Pancreas (tissue), 10 donors: ENCODE measurements around the gene MRNIP. TPM values are rescaled to one million over a fixed set of nuclear protein-coding genes. Genes with fewer than 3 reads are reported as not detected.
A peak's percentile ranks its signal among the peaks of the same experiment; 100 is the strongest.
"Not testable (repeated sequence)": the region's sequence is repeated elsewhere in the genome, so short reads cannot be mapped to it uniquely, and the experiment has no call there.

Experiments
- ATAC-seq, 4 donors: fragments of 200-7000 bp; cut with Tn5 transposase; one replicate each; pipeline versions ENCODE4 v1.8.0 to v1.9.1; 2020; ENCODE audit warnings: mild to moderate bottlenecking in 4 of 4, moderate library complexity in 4 of 4
- DNase-seq, 6 donors: peaks; one replicate each; pipeline ENCODE4 v3.0.0-alpha.2; 2020
- FAIRE-seq: peaks from 2 replicates; lab custom pipeline; 2012; peaks lifted over from hg19 to GRCh38; lab: Jason Lieb, UNC
- H3K27ac ChIP-seq, 4 donors: fragments of 200-600 bp; sonication (generic); 1 replicate in 3 of 4; 2 replicates in 1 of 4; pipeline versions ENCODE4 v1.5.0 to v1.8.0; 2020
- H3K27me3 ChIP-seq, 4 donors: fragments of 200-600 bp; one replicate each; pipeline ENCODE4 v1.8.0; 2021
- H3K36me3 ChIP-seq, 3 donors: fragments of 200-600 bp; sonication (generic) in 1 of 3; one replicate each; pipeline versions ENCODE4 v1.5.0 to v1.8.0; 2020 to 2021
- H3K4me1 ChIP-seq, 3 donors: fragments of 200-600 bp; one replicate each; pipeline ENCODE4 v1.8.0; 2021
- H3K4me3 ChIP-seq, 4 donors: fragments of 200-600 bp; sonication (generic) in 2 of 4; one replicate each; pipeline versions ENCODE4 v1.5.0 to v1.8.0; 2020 to 2021
- H3K9me3 ChIP-seq, 4 donors: fragments of 200-600 bp; one replicate each; pipeline ENCODE4 v1.8.0; 2021
- CTCF ChIP-seq, 4 donors: fragments of 200-600 bp; sonication (generic) in 3 of 4; IDR thresholded peaks; one replicate each; pipeline versions ENCODE4 v1.5.0 to v1.8.0; 2021; ENCODE audit warnings: antibody characterized with exemption in 4 of 4
- WGBS, 2 donors: extraction: QIAGEN DNeasy Blood & Tissue Kit; methylation state at CpG; one replicate each; pipeline ENCODE4 v1.1.7; 2013; 5-methylcytosine and 5-hydroxymethylcytosine counted together
- intact Hi-C, 3 donors: fragments of 100-400 bp; cut with DNase I; formaldehyde crosslinking; loops; one replicate each; pipeline versions ENCODE4 v1.11.1 to v1.14.2; 2022
- polyA plus RNA-seq, 2 donors: library from polyadenylated mRNA; stranded (reverse); fragments of 200-250 nt; gene quantifications; one replicate each; pipeline ENCODE4 v1.2.3, GENCODE V29; 2013
- total RNA-seq, 6 donors: library from RNA; stranded (reverse); fragmentation: NEBNext Ultra II Directional in 4 of 6; extraction: Animal tissue kit (Norgen Biotek cat#: 25700) in 4 of 6; gene quantifications; one replicate each; pipeline versions ENCODE4 v1.2.1 to v1.2.4, GENCODE V29; 2021 to 2023
- donor health status: healthy with polysubstance abuse.
- donor health status: DM: no; HTN: no; CAD: no; lungs with moderate emphysema.
- donor health status: DM: no; HTN: no; CAD: no.
- donor health status: control.
- donor health status: control.
- donor health status: Bipolar disorder and iron deficiency.
- donor health status: DM: yes; HTN: yes; CAD: no.
- donor health status: DM: no; HTN: no; CAD: no.
- donor health status: DM: no; HTN: no; CAD: no.
- donor health status: DM: yes; HTN: yes; CAD: no.

The MRNIP gene
- total and polyA plus RNA-seq, 8 donors, result 8.6 to 53.1 (median 16.9) TPM

DNA sequence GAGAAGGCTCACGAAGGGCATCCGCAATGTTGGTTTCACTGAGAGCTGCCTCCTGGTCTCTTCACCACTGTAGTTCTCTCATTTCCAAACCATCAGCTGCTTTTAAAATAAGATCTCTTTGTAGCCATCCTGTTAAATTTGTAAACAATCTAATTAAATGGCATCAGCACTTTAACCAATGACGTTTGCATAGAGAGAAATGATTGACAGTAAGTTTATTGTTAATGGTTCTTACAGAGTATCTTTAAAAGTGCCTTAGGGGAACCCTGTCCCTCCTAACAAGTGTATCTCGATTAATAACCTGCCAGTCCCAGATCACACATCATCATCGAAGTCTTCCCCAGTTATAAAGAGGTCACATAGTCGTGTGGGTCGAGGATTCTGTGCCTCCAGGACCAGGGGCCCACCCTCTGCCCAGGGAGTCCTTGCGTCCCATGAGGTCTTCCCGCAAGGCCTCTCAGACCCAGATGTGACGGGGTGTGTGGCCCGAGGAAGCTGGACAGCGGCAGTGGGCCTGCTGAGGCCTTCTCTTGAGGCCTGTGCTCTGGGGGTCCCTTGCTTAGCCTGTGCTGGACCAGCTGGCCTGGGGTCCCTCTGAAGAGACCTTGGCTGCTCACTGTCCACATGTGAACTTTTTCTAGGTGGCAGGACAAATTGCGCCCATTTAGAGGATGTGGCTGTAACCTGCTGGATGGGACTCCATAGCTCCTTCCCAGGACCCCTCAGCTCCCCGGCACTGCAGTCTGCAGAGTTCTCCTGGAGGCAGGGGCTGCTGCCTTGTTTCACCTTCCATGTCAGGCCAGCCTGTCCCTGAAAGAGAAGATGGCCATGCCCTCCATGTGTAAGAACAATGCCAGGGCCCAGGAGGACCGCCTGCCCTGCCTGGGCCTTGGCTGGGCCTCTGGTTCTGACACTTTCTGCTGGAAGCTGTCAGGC, 21.3 kb downstream of the MRNIP start:
- H3K4me3 ChIP-seq, result no peak overlapping the region
- H3K27ac ChIP-seq, result peak overlapping the region in 1 of 4 donors; percentile 47
- ATAC-seq, result no peak
- intact Hi-C loops, result no loop called here
- H3K4me1 ChIP-seq, result peaks cover 10 to 23% (median 20%) of the 10 kb centered on the region in 3 donors
- H3K27me3 ChIP-seq, result no peaks in the 10 kb centered on the region
- peak in 2 of 6 donors; percentile 24 to 64 for DNase-seq
- no peak for FAIRE-seq
- 87 to 89% methylated on average over 15 of the region's 15 CpGs for WGBS, 2 donors
- H3K9me3 ChIP-seq, result no peaks in the 10 kb centered on the region
- H3K36me3 ChIP-seq, result peaks cover 16 to 51% (median 32%) of the 10 kb centered on the region in 3 donors
- TF ChIP-seq CTCF (IDR thresholded peaks at IDR 0.05), result no peak

- WGBS, 2 donors, result 91 to 94% methylated on average over 19 of the region's 19 CpGs
- Histone ChIP-seq H3K4me3 (no peak overlapping the region), H3K27ac (peak overlapping the region in 2 of 4 donors; percentile 4 to 47), H3K36me3 (peaks cover 16 to 60% (median 37%) of the 10 kb centered on the region in 3 donors), H3K4me1 (peaks cover 4 to 23% (median 20%) of the 10 kb centered on the region in 3 donors), H3K9me3 (no peaks in the 10 kb centered on the region), H3K27me3 (no peaks in the 10 kb centered on the region)
- TF ChIP-seq CTCF (IDR thresholded peaks at IDR 0.05), result no peak
- DNase-seq (peak in 2 of 6 donors; percentile 20 to 59), FAIRE-seq (no peak), ATAC-seq (peak in 3 of 4 donors; percentile 8 to 56 (median 35))
- intact Hi-C loops, result no loop called here
Observed at GRCh38 chr5:179836225-179837019, 22.2 kb downstream of the MRNIP start.

DNA sequence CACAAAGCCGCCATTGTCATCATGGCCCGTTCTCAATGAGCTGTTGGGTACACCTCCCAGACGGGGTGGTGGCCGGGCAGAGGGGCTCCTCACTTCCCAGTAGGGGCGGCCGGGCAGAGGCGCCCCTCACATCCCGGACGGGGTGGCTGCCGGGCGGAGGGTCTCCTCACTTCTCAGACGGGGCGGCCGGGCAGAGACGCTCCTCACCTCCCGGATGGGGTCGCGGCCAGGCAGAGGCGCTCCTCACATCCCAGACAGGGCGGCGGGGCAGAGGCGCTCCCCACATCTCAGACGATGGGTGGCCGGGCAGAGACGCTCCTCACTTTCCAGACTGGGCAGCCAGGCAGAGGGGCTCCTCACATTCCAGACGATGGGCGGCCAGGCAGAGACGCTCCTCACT, 23.7 kb downstream of the MRNIP start:
- H3K27me3 ChIP-seq, intact Hi-C loops: not testable (repeated sequence)
- DNase-seq, result peak in 1 of 6 donors; percentile 55

DNA sequence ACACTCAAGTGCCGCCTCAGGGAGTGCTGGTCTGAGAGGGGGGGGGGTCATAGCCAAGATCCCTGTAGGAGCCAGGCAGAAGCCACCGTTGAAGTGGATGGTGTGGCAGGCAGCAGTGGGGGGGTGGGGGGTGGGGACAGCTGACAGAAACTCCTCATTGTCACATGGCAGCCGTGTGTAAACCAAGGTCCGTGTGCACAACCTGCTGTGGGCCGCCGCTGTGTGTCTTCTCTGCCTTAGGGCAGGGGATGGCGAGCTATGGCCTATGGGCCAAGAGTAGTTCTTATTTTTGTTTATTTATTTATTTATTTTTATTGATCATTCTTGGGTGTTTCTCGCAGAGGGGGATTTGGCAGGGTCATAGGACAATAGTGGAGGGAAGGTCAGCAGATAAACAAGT, 24.5 kb downstream of the MRNIP start:
- H3K4me3 ChIP-seq, result no peak overlapping the region
- intact Hi-C loops, result no loop called here
- WGBS, 2 donors, result 80 to 82% methylated on average over 8 of the region's 8 CpGs
- peak in 1 of 6 donors; percentile 28 for DNase-seq
- no peak for TF ChIP-seq CTCF (IDR thresholded peaks at IDR 0.05)
- no peak for FAIRE-seq
- H3K27ac ChIP-seq, result no peak overlapping the region
- H3K27me3 ChIP-seq, result no peaks in the 10 kb centered on the region
- ATAC-seq, result no peak
- peaks cover 0 to 19% (median 10%) of the 10 kb centered on the region in 3 donors for H3K4me1 ChIP-seq
- H3K36me3 ChIP-seq, result peaks cover 22 to 83% (median 43%) of the 10 kb centered on the region in 3 donors
- H3K9me3 ChIP-seq, result no peaks in the 10 kb centered on the region

More for the DNA sequence above, 23.7 kb downstream of the MRNIP start:
- WGBS, 2 donors, result 94 to 95% methylated on average over 18 to 24 of the region's 28 CpGs
- H3K36me3 ChIP-seq, result peaks cover 22 to 76% (median 42%) of the 10 kb centered on the region in 3 donors
- not testable (repeated sequence) for FAIRE-seq, H3K27ac ChIP-seq, H3K4me3 ChIP-seq, ATAC-seq, H3K9me3 ChIP-seq
- H3K4me1 ChIP-seq, result peaks cover 3 to 19% (median 17%) of the 10 kb centered on the region in 3 donors

DNA sequence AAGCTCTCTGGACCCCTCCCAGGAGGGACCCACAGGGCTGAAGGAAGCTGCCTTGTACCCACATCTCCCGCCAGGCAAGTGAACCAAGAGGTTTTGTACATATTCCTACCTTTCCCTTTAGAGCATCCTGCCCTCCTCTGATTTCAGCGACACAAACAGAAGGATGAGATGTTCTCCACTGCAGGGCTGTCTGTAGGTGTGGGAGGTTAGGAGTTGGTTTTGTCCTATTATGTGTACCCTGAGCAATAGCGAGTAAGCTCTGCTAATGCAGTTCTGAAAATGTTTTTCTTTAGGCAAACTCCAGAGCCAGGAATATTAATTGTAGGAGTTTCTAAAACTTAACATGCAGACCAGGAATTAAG, 24.9 kb downstream of the MRNIP start:
- intact Hi-C loops, result no loop called here
- DNase-seq, result no peak
- H3K27ac ChIP-seq, result no peak overlapping the region
- no peak for FAIRE-seq
- TF ChIP-seq CTCF (IDR thresholded peaks at IDR 0.05), result no peak
- no peaks in the 10 kb centered on the region for H3K27me3 ChIP-seq
- peaks cover 24 to 87% (median 46%) of the 10 kb centered on the region in 3 donors for H3K36me3 ChIP-seq
- H3K4me1 ChIP-seq, result peaks cover 0 to 18% (median 5%) of the 10 kb centered on the region in 3 donors
- ATAC-seq, result no peak
- no peaks in the 10 kb centered on the region for H3K9me3 ChIP-seq
- no peak overlapping the region for H3K4me3 ChIP-seq
- 97% methylated on average over 3 of the region's 3 CpGs for WGBS, 2 donors
